Adrenal gland (tissue), 5 donors: Measurements from ENCODE around the gene CAMK4.

ENCODE experiments used
- CTCF ChIP-seq, 6 experiments: fragments of 450-650 bp in 4 of 6; fragments of 200-600 bp in 2 of 6; sonication (generic) in 1 of 6; IDR thresholded peaks; 1 replicate in 5 of 6; 2 replicates in 1 of 6; pipeline versions ENCODE4 v1.5.1 to v1.8.0; 2016 to 2021; ENCODE audit warnings: antibody characterized with exemption in 6 of 6, mild to moderate bottlenecking in 2 of 6, moderate library complexity in 1 of 6
- POLR2A ChIP-seq, 2 donors: fragments of 450-650 bp; IDR thresholded peaks; one replicate each; pipeline ENCODE4 v1.6.1; 2017; ENCODE audit warnings: antibody characterized with exemption in 2 of 2, mild to moderate bottlenecking in 2 of 2, moderate library complexity in 1 of 2
- donor health status: DM: no; HTN: no; CAD: no.

- TF ChIP-seq CTCF (IDR thresholded peaks at IDR 0.05) (no peak), POLR2A (IDR thresholded peaks at IDR 0.05) (no peak)
These were observed 165.4 kb downstream of the CAMK4 start for GRCh38 chr5:111389390-111390082.
